ENCODE data around the gene HEXD. TPM values are rescaled to one million over a fixed set of nuclear protein-coding genes. Genes with fewer than 3 reads are reported as not detected.

Gene HEXD
- total and polyA plus RNA-seq, 12 donors = 8.9 to 292 (median 43.8) TPM

- intact Hi-C loops (cut with DNase I) = no loop called here
Measured at GRCh38 chr17:82399601-82400101, 18.5 kb upstream of the HEXD start.

DNA sequence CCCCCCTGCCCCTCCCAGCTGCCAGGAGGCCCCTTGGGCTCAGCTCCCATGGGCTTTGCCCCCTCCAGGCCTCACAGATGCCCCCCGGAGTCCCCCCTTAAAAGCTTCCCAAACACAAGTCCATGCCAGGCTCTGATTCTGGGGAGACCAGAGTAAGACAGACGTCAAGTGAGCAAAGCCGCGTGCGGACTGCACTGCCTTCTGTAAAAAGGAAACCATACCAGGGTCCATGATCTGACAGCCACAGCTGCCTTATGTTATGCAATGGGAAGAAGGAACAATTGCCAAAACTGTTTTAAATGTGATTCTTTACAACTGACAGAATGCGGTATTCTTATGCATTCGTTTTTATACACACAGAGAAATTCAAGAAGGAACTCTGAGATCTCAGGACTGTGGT is 17.9 kb upstream of the HEXD start:
- peak in 1 of 7 donors; percentile 21 for DNase-seq
- H3K27ac ChIP-seq = no peak overlapping the region
- 67 to 89% (median 84%) methylated on average over 6 to 7 of the region's 7 CpGs for WGBS, 4 donors
- no peak overlapping the region for H3K4me3 ChIP-seq
- H3K9me3 ChIP-seq (replicated peaks in 1 of 3) = no peaks in the 10 kb centered on the region
- no peaks in the 10 kb centered on the region for H3K27me3 ChIP-seq
- peaks cover 0 to 11% of the 10 kb centered on the region in 2 donors for H3K36me3 ChIP-seq (replicated peaks in 1 of 2)
- H3K4me1 ChIP-seq (replicated peaks in 1 of 2) = no peaks in the 10 kb centered on the region
- TF ChIP-seq CTCF (IDR thresholded peaks at IDR 0.05) = no peak
- TF ChIP-seq POLR2A (IDR thresholded peaks at IDR 0.05) = no peak
- intact Hi-C loops (cut with DNase I) = no loop called here

More at GRCh38 chr17:82399601-82400101, 18.5 kb upstream of the HEXD start:
- no peak for DNase-seq
- Histone ChIP-seq H3K36me3 (replicated peaks in 1 of 2) (peaks cover 0 to 11% of the 10 kb centered on the region in 2 donors), H3K4me3 (no peak overlapping the region), H3K4me1 (replicated peaks in 1 of 2) (no peaks in the 10 kb centered on the region), H3K27me3 (no peaks in the 10 kb centered on the region), H3K27ac (no peak overlapping the region), H3K9me3 (replicated peaks in 1 of 3) (no peaks in the 10 kb centered on the region)
- TF ChIP-seq CTCF (IDR thresholded peaks at IDR 0.05) (no peak), POLR2A (IDR thresholded peaks at IDR 0.05) (no peak)
- WGBS, 4 donors = 69 to 90% (median 86%) methylated on average over 10 to 18 of the region's 18 CpGs

DNA sequence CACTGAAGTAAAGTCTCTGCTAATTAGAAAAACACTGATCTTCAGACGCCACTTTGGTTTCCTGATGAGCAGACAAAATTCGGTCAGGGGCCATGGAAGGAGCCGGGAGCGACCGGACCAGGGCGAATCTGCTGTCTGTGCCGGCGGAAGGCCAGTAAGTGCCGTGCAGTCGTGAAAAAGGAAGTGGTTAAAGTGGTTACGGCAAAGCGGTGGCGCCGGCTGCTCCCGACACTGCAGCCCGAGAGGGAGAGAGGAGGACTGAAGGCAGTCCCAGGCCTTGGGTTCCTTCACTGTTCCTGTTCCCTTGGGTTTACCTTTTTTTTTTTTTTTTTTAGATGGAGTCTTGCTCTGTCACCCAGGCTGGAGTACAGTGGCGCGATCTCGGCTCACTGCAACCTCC is 17.3 kb upstream of the HEXD start:
- Histone ChIP-seq H3K4me1 (replicated peaks in 1 of 2) (no peaks in the 10 kb centered on the region), H3K4me3 (no peak overlapping the region), H3K27ac (no peak overlapping the region), H3K27me3 (no peaks in the 10 kb centered on the region), H3K9me3 (replicated peaks in 1 of 3) (no peaks in the 10 kb centered on the region), H3K36me3 (replicated peaks in 1 of 2) (peaks cover 0 to 11% of the 10 kb centered on the region in 2 donors)
- TF ChIP-seq CTCF (IDR thresholded peaks at IDR 0.05) (no peak), POLR2A (IDR thresholded peaks at IDR 0.05) (no peak)
- WGBS, 4 donors = 68 to 85% (median 80%) methylated on average over 19 of the region's 19 CpGs
- intact Hi-C loops (cut with DNase I) = no loop called here
- DNase-seq = peak in 3 of 7 donors; percentile 49 to 64 (median 53)

- no peak overlapping the region for H3K27ac ChIP-seq
- TF ChIP-seq POLR2A (IDR thresholded peaks at IDR 0.05) = no peak
- TF ChIP-seq CTCF (IDR thresholded peaks at IDR 0.05) = no peak
- H3K4me1 ChIP-seq (replicated peaks in 1 of 2) = no peaks in the 10 kb centered on the region
- peaks cover 0 to 11% of the 10 kb centered on the region in 2 donors for H3K36me3 ChIP-seq (replicated peaks in 1 of 2)
- no peak for DNase-seq
- intact Hi-C loops (cut with DNase I) = no loop called here
- 84 to 91% (median 88%) methylated on average over 7 of the region's 7 CpGs for WGBS, 4 donors
- no peak overlapping the region for H3K4me3 ChIP-seq
- H3K27me3 ChIP-seq = no peaks in the 10 kb centered on the region
- no peaks in the 10 kb centered on the region for H3K9me3 ChIP-seq (replicated peaks in 1 of 3)
Measured at GRCh38 chr17:82402865-82403264, 15.3 kb upstream of the HEXD start.
